Stimulated activated CD8-positive, alpha-beta memory T cell treated with anti-CD3 and anti-CD28 coated beads, Interleukin-4, amount 100 ng/mL, for 1 hour (primary cell): ENCODE data around the gene FAM83B.
"Not testable (repeated sequence)": the region's sequence is repeated elsewhere in the genome, so short reads cannot be mapped to it uniquely, and the experiment has no call there.

Experiments
- DNase-seq, 2 donors: peaks; one replicate each; pipeline ENCODE4 v3.0.0-alpha.2; 2020; ENCODE audit warnings: low read depth in 2 of 2, low spot score in 1 of 2

FAM83B gene

GRCh38 chr6:54861905-54862616, 15.5 kb downstream of the FAM83B start:
- no peak for DNase-seq

- DNase-seq: no peak
These were observed 17.7 kb downstream of the FAM83B start for GRCh38 chr6:54864272-54864671.

GRCh38 chr6:54865091-54865631, 18.6 kb downstream of the FAM83B start:
- DNase-seq: no peak

GRCh38 chr6:54868556-54868955, 22.0 kb downstream of the FAM83B start:
- no peak for DNase-seq

- no peak for DNase-seq
These were observed 27.0 kb downstream of the FAM83B start for GRCh38 chr6:54873599-54873998.

- DNase-seq: no peak
These were observed 27.9 kb downstream of the FAM83B start for GRCh38 chr6:54874349-54875048.

- DNase-seq: no peak
These were observed 29.0 kb downstream of the FAM83B start for GRCh38 chr6:54875539-54875938.

- DNase-seq: no peak
These were observed 29.8 kb downstream of the FAM83B start for GRCh38 chr6:54876365-54876764.

GRCh38 chr6:54876871-54877270, 30.3 kb downstream of the FAM83B start:
- DNase-seq: no peak

GRCh38 chr6:54877713-54878317, 31.2 kb downstream of the FAM83B start:
- no peak for DNase-seq

- DNase-seq: no peak
These were observed 32.1 kb downstream of the FAM83B start for GRCh38 chr6:54878718-54879117.

- no peak for DNase-seq
These were observed 32.8 kb downstream of the FAM83B start for GRCh38 chr6:54879188-54879985.

GRCh38 chr6:54881067-54881730, 34.6 kb downstream of the FAM83B start:
- DNase-seq: no peak

- not testable (repeated sequence) for DNase-seq
These were observed 35.3 kb downstream of the FAM83B start for GRCh38 chr6:54881891-54882290.

- no peak for DNase-seq
These were observed 40.5 kb downstream of the FAM83B start for GRCh38 chr6:54886932-54887584.

GRCh38 chr6:54891536-54891935, 45.0 kb downstream of the FAM83B start:
- no peak for DNase-seq

GRCh38 chr6:54892831-54893230, 46.3 kb downstream of the FAM83B start:
- DNase-seq: no peak

GRCh38 chr6:54893818-54894217, 47.2 kb downstream of the FAM83B start:
- DNase-seq: no peak

- DNase-seq: no peak
These were observed 49.7 kb downstream of the FAM83B start for GRCh38 chr6:54896302-54896701.
